Measurements from ENCODE around the gene PIAS4. TPM values are rescaled to one million over a fixed set of nuclear protein-coding genes. Genes with fewer than 3 reads are reported as not detected.

Gene PIAS4
- total and polyA plus RNA-seq, 9 of the 15 experiments (the other 6 are each of a cell fraction or from before 2014, with no cell fraction given): 0.27 to 34.9 (median 14.4) TPM

GRCh38 chr19:4077800-4078684 lies 70.5 kb downstream of the PIAS4 start (continued):
- TF ChIP-seq ZBTB40 (IDR thresholded peaks at IDR 0.05) (0 out of 2 replicates have a peak, but pooled peaks have one; percentile 27), ZBTB40 (CRISPR knock-in tag; IDR thresholded peaks at IDR 0.05) (no peak), ETV1 (tag; conservative IDR thresholded peaks at IDR 0.05; ENCODE audit: low read depth) (0 out of 2 replicates have a peak, but pooled peaks have one; percentile 17), KLF13 (tag; IDR thresholded peaks at IDR 0.05; ENCODE audit: borderline replicate concordance, low read depth) (no peak)
